Endometrial microvascular endothelial cells (primary cell): ENCODE results near the gene PCDHA13. TPM values are rescaled to one million over a fixed set of nuclear protein-coding genes. Genes with fewer than 3 reads are reported as not detected.
"Not testable (repeated sequence)": the region's sequence is repeated elsewhere in the genome, so short reads cannot be mapped to it uniquely, and the experiment has no call there.

Experiments used
- in situ Hi-C: cut with HindIII; loops from 2 replicates; pipeline ENCODE4 v1.10.0; 2017; ENCODE audit warnings: low sequenced_read_pairs, low pct_unique_long_range_greater_than_20kb; ENCODE audit errors: inconsistent ontology term
- total RNA-seq: library from RNA; depleted of rRNA; stranded (reverse); fragments of >200 nt; gene quantifications from one replicate; pipeline ENCODE4 v1.2.3, GENCODE V29; 2015; ENCODE audit errors: inconsistent ontology term

The PCDHA13 gene
- total RNA-seq, 1 donor from 2014 or later: not detected

DNA sequence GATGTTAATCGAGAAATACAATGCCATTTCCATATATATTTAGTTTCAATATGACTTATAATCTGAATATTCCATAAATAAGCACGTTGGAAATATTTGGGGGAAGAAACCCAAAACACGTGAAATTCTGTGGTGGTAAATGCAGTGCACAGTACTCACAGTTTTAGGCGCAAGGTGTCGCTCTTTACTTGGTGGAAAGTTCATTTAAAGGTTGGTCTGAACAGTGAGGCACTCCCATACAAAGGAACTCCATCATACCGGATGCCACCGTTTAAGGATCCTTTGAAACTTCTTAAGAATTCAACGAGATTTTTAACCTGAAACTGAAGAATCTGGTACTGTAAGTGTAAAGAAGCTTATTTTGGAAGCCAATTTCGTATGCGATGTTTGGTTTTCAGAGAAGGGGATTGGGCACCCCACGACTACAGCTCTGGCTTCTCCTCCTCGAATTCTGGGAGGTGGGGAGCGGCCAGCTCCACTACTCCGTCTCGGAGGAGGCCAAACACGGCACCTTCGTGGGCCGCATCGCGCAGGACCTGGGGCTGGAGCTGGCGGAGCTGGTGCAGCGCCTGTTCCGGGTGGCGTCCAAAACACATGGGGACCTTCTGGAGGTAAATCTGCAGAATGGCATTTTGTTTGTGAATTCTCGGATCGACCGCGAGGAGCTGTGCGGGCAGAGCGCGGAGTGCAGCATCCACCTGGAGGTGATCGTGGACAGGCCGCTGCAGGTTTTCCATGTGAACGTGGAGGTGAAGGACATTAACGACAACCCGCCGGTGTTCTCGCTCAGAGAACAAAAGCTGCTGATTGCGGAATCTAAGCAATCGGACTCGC is 13.0 kb upstream of the PCDHA13 start, which contains the start of gene PCDHA11:
TSS of gene PCDHA11 (plus strand) at position 237 of the 834 bp plus-strand sequence. CDS start at position 384, 147 bp downstream.
- in situ Hi-C loops: no loop called here

DNA sequence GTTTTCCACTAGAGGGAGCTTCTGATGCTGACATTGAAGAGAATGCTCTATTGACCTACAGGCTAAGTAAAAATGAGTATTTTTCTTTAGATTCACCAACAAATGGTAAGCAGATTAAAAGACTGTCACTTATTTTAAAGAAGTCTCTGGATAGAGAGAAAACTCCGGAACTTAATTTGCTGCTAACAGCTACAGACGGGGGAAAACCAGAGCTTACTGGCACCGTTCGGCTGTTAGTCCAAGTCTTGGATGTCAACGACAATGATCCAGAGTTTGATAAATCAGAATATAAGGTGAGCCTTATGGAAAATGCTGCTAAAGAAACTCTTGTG is 12.4 kb upstream of the PCDHA13 start:
- in situ Hi-C loops: no loop called here

DNA sequence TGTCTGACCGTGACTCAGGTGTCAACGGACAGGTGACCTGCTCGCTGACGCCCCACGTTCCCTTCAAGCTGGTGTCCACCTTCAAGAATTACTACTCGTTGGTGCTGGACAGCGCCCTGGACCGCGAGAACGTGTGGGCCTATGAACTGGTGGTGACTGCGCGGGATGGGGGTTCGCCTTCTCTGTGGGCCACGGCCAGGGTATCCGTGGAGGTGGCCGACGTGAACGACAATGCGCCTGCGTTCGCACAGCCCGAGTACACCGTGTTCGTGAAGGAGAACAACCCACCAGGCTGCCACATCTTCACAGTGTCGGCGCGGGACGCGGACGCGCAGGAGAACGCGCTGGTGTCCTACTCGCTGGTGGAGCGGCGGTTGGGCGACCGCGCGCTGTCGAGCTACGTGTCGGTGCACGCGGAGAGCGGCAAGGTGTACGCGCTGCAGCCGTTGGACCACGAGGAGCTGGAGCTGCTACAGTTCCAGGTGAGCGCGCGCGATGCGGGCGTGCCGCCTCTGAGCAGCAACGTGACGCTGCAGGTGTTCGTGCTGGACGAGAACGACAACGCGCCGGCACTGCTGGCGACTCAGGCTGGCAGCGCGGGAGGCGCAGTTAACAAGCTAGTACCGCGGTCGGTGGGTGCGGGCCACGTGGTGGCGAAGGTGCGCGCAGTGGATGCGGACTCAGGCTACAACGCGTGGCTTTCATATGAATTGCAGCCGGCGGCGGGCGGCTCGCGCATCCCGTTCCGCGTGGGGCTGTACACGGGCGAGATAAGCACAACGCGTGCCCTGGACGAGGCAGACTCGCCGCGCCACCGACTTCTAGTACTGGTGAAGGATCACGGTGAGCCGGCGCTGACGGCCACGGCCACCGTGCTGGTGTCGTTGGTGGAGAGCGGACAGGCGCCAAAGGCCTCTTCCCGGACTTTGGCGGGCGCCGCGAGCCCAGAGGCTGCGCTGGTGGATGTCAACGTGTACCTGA is 11.4 kb upstream of the PCDHA13 start:
- in situ Hi-C loops: no loop called here

DNA sequence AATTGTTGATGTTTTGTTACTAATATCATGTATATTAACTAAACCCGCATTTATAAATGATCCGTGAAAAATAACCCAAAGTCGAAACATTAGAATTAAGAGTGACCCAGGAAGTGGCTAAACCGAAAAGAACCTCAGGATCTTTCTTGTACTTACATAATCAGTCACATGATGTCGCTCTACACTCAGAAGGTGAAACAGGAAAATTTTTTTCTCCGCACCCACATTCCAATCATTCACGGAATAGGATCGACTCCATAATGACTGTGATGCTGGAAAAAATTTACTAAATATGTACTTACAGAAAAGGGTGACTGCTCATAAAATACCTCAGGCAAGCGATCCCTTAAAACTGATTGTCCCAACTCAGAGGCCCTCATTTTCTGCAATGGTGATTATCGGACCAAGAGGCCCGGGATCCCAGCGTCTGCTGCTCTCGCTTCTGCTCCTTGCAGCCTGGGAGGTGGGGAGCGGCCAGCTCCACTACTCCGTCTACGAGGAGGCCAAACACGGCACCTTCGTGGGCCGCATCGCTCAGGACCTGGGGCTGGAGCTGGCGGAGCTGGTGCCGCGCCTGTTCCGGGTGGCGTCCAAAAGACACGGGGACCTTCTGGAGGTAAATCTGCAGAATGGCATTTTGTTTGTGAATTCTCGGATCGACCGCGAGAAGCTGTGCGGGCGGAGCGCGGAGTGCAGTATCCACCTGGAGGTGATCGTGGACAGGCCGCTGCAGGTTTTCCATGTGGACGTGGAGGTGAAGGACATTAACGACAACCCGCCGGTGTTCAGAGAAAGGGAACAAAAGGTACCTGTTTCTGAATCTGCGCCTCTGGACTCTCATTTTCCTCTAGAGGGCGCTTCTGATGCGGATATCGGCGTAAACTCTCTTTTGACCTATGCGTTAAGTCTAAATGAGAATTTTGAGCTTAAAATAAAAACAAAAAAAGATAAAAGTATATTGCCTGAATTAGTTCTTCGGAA is 6.5 kb upstream of the PCDHA13 start, which contains the start of gene PCDHA12:
TSS of gene PCDHA12 (plus strand) at position 224 of the 981 bp plus-strand sequence. CDS start at position 389, 165 bp downstream.
- in situ Hi-C loops: no loop called here

DNA sequence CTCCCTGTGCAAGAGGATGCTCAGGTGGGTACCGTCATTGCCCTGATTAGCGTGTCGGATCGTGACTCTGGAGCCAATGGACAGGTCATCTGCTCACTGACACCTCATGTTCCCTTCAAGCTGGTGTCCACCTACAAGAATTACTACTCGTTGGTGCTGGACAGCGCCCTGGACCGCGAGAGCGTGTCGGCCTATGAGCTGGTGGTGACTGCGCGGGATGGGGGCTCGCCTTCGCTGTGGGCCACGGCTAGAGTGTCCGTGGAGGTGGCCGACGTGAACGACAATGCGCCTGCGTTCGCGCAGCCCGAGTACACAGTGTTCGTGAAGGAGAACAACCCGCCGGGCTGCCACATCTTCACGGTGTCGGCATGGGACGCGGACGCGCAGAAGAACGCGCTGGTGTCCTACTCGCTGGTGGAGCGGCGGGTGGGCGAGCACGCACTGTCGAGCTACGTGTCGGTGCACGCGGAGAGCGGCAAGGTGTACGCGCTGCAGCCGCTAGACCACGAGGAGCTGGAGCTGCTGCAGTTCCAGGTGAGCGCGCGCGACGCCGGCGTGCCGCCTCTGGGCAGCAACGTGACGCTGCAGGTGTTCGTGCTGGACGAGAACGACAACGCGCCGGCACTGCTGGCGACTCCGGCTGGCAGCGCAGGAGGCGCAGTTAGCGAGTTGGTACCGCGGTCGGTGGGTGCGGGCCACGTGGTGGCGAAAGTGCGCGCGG is 5.2 kb upstream of the PCDHA13 start:
- in situ Hi-C loops: not testable (repeated sequence)

DNA sequence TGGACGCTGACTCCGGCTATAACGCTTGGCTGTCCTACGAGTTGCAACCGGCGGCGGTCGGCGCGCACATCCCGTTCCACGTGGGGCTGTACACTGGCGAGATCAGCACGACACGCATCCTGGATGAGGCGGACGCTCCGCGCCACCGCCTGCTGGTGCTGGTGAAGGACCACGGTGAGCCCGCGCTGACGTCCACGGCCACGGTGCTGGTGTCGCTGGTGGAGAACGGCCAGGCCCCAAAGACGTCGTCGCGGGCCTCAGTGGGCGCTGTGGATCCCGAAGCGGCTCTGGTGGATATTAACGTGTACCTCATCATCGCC is 4.7 kb upstream of the PCDHA13 start:
- in situ Hi-C loops: no loop called here

DNA sequence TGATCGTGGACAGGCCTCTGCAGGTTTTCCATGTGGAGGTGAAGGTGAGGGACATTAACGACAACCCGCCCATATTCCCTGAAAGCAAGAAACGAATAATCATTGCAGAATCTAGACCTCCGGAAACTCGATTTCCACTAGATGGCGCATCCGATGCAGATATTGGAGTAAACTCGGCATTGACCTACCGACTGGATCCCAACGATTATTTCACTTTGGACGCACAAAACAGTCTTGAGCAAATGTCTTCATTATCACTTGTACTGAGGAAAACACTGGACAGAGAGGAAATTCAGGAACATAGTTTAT is 621 bp downstream of the PCDHA13 start:
- in situ Hi-C loops: no loop called here

DNA sequence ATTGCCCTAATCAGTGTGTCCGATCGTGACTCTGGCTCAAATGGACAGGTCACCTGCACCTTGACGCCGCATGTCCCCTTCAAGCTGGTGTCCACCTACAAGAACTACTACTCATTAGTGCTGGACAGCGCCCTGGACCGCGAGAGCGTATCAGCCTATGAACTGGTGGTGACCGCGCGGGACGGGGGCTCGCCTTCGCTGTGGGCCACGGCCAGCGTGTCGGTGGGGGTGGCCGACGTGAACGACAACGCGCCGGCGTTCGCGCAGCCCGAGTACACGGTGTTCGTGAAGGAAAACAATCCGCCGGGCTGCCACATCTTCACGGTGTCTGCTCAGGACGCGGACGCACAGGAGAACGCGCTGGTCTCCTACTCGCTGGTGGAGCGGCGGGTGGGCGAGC is 1.4 kb downstream of the PCDHA13 start:
- in situ Hi-C loops: no loop called here

DNA sequence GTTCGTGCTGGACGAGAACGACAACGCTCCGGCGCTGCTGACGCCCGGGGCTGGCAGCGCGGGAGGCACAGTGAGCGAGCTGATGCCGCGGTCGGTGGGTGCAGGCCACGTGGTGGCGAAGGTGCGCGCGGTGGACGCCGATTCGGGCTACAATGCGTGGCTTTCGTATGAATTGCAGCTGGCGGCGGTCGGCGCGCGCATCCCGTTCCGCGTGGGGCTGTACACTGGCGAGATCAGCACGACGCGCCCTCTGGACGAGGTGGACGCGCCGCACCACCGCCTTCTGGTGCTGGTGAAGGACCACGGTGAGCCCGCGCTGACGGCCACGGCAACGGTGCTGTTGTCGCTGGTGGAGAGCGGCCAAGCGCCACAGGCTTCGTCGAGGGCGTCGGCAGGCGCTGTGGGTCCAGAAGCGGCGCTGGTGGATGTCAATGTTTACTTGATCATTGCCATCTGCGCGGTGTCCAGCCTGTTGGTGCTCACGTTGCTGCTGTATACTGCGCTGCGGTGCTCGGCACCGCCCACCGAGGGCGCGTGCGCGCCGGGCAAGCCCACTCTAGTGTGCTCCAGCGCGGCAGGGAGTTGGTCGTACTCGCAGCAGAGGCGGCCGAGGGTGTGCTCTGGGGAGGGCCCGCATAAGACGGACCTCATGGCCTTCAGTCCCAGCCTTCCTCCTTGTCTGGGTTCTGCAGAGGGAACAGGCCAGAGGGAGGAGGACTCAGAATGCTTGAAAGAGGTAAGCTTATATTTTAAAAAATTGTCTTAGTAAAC is 2.2 kb downstream of the PCDHA13 start:
- in situ Hi-C loops: no loop called here

DNA sequence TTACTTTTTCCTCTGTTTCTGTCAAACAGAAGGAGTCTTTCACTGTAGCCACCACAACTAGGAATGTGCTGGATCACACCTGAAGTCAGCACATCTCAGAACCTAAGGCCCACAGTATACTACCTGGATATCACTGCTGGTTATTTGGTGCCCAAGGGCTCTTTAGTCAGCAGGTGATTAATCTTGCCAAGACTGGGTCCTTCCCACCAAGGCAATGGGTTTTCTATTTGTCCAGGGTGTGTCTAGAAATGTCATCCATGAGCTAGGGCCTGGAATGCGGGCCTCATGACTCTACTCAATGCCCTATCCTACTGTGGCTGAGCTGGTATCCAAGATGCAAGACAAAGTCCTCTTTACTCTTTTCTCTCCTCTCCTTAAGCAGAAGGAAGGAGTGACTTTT is 34.4 kb downstream of the PCDHA13 start:
- in situ Hi-C loops: no loop called here

DNA sequence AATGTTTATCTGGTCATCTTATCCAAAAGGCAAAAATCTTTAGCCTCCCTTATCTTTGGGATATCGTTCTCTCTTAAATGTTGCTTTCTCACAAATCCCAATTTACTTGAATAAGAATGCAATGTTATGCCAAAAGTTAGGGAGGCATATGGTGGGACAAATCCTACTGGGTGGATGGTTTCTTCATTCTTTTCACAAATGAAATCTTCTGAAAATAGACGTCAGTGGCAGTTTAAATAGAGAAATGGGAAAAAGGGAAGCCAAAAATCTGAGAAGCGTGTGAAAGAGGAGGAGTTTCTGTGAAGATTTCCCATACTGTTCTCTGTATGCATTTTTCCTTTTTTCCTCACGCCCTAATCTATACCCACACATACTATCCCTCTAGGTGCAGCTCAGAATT is 41.7 kb downstream of the PCDHA13 start:
- in situ Hi-C loops: no loop called here

DNA sequence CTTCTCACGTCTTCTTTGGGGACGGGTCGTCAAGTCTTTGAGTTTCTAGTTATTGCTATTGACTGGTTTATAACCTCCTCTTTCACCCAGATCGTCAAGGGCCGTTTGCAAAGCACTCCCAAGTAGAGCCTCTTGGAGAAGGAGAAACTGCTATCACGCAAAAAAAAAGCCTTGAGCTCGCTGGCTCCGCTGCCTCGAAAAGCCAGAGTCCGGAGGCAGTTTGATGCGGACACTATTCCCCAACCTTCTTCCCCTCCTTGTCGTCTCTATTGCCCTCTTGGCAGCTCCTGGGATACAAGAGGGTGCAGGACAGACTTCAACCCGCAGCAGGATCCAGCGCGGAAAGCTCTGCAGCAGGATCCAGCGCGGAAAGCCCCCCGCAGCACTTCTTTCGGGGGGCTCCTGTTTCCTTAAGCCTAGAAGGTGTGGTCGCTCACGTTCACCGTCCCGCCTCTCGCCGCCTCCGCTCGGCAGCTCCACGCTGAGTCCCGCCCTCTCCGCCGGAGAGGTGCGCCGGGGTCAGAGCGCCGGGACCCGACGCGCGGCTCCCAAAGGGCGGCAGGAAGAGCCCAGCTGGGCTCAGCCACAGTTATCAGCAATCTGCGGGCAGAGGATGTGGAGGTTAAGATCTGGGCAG is 44.0 kb downstream of the PCDHA13 start, which contains the start of gene PCDHAC1:
TSS of gene PCDHAC1 (plus strand) at position 494 of the 637 bp plus-strand sequence. CDS start 594 bp downstream, outside the sequence.
- in situ Hi-C loops: no loop called here

DNA sequence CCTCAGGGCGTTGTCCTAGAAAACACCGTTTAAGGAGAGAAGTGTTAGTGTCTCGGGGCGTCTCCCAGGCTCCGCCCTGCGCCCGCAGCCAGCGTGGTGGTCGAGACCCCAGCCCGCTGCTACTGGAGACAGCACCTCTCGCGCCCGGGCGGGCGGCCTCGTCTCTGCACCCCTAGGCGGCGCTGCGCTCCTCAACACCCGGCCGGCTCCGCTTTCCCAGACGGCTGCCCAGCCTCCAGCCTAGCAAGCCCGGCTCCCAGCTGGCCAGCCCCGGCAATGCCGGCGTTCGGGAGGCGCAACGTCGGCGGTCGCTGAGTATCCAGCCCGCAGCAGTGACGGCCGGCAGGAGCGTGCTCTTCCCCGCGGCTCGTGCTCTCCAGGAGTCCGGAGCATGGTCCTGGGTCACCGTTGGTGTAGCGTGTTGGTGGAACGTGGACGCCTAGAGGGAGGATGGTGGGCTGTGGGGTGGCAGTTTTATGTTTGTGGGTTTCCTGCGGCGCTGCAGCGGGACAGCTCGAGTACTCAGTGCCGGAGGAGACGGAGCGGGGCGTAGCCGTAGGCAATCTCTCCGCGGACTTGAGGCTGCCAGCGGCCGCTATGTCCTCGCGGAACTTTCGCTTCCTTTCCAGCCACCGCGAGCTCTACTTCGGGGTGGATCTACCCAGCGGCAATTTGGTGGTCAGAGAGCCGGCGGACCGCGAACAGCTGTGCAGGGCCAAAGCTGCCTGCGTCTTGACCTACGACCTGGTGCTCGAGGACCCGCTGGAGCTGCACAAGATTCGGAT is 44.7 kb downstream of the PCDHA13 start:
- in situ Hi-C loops: no loop called here

DNA sequence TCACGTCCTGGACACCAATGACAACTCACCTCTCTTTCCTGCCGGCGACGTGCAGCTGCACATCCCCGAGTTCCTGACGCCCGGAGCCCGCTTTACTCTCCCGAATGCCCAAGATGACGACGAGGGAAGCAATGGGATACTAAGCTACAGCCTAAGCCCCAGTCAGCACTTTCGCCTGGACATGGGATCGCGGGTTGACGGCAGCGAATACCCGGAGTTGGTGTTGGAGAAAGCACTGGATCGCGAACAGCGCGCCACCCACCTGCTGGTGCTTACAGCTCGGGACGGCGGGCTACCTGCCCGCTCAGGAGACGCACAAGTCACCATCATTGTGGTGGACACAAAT is 45.3 kb downstream of the PCDHA13 start:
- in situ Hi-C loops: no loop called here
